ENCODE measurements around the gene PGM5. TPM values are rescaled to one million over a fixed set of nuclear protein-coding genes. Genes with fewer than 3 reads are reported as not detected.

The PGM5 gene
- polyA plus RNA-seq, 2 donors = 5.3 to 36.2 TPM

DNA sequence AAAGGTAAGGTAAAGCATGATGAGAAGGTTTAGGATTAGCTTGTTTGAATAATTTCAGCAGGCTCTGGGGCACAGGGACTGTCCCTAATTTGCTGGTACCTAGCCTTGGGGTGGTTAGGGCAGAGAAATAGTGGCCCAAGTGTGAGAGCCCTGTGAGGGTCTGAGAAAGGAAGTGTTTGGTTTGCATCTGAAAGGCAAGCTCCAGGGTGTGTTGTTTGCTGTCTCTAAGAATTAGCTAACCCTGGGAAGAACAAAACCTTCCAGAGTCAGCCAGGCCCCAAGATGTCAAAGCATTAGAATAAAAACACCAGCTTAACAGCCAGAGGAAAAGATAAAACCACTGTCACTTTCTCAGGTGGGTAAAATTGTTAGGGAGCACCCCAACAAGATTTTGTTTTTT, 153.3 kb downstream of the PGM5 start:
- Histone ChIP-seq H3K4me3 (ENCODE audit: low read depth in 1 of 2, low read length in 2 of 2) (no peak overlapping the region), H3K9me3 (ENCODE audit: control insufficient read depth in 2 of 2, insufficient read depth in 1 of 2, low read depth in 1 of 2, low read length in 1 of 2) (no peaks in the 10 kb centered on the region), H3K4me1 (ENCODE audit: control insufficient read depth in 2 of 2, insufficient read depth in 2 of 2, low read length in 1 of 2) (no peaks in the 10 kb centered on the region), H3K27ac (ENCODE audit: low read depth in 2 of 2, low read length in 1 of 2) (peak overlapping the region in 1 of 2 donors; percentile 37), H3K27me3 (ENCODE audit: control insufficient read depth in 1 of 2, insufficient read depth in 2 of 2, low read length in 2 of 2) (no peaks in the 10 kb centered on the region), H3K36me3 (ENCODE audit: control insufficient read depth in 2 of 2, insufficient read depth in 2 of 2, low read length in 1 of 2) (no peaks in the 10 kb centered on the region)

DNA sequence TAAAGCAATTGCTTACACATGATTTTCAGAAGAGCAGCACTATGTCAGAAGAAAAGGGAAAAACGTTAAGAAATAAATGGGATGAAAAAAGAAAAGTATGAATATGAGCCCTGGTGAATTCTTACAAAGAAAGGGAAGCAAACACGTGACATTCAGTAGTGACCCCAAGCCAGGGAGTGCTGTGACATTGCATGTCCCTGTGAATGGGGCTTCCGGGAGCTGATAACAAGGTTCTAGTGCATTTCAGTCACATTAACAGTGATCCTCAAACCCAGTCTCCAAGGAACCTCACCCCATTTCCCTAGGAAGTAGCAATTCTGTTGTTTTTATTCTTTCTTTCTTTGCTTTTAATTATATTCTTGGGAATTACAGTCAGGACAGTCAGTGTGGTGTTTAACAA, 157.0 kb downstream of the PGM5 start:
- H3K9me3 ChIP-seq (ENCODE audit: control insufficient read depth in 2 of 2, insufficient read depth in 1 of 2, low read depth in 1 of 2, low read length in 1 of 2) = no peaks in the 10 kb centered on the region
- WGBS, 2 donors = 61 to 67% methylated on average over 3 of the region's 3 CpGs
- no peaks in the 10 kb centered on the region for H3K36me3 ChIP-seq (ENCODE audit: control insufficient read depth in 2 of 2, insufficient read depth in 2 of 2, low read length in 1 of 2)
- peak overlapping the region in 1 of 2 donors; percentile 49 for H3K27ac ChIP-seq (ENCODE audit: low read depth in 2 of 2, low read length in 1 of 2)
- H3K4me1 ChIP-seq (ENCODE audit: control insufficient read depth in 2 of 2, insufficient read depth in 2 of 2, low read length in 1 of 2) = no peaks in the 10 kb centered on the region
- H3K4me3 ChIP-seq (ENCODE audit: low read depth in 1 of 2, low read length in 2 of 2) = no peak overlapping the region
- no peaks in the 10 kb centered on the region for H3K27me3 ChIP-seq (ENCODE audit: control insufficient read depth in 1 of 2, insufficient read depth in 2 of 2, low read length in 2 of 2)

DNA sequence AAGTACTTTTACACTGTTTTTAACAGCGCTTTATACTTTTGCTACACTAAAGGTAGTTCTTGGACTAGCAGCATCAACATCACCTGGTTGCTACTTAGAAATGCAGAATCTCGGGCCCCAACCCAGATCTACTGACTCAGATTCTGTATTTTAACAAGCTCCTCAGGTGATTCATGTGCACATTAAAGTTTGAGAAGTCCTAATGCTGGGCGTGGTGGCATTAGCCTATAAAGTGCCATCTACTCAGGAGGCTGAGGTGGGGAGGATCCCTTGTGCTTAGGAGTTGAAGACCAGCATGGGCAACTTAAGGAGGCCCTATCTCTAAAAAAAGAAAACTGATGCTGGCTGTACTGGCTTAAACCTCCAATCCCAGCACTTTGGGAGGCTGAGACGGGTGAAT, 157.6 kb downstream of the PGM5 start:
- Histone ChIP-seq H3K27ac (ENCODE audit: low read depth in 2 of 2, low read length in 1 of 2) (no peak overlapping the region), H3K9me3 (ENCODE audit: control insufficient read depth in 2 of 2, insufficient read depth in 1 of 2, low read depth in 1 of 2, low read length in 1 of 2) (no peaks in the 10 kb centered on the region), H3K36me3 (ENCODE audit: control insufficient read depth in 2 of 2, insufficient read depth in 2 of 2, low read length in 1 of 2) (no peaks in the 10 kb centered on the region), H3K4me1 (ENCODE audit: control insufficient read depth in 2 of 2, insufficient read depth in 2 of 2, low read length in 1 of 2) (no peaks in the 10 kb centered on the region), H3K27me3 (ENCODE audit: control insufficient read depth in 1 of 2, insufficient read depth in 2 of 2, low read length in 2 of 2) (no peaks in the 10 kb centered on the region), H3K4me3 (ENCODE audit: low read depth in 1 of 2, low read length in 2 of 2) (no peak overlapping the region)
- 84 to 86% methylated on average over 4 of the region's 4 CpGs for WGBS, 2 donors

DNA sequence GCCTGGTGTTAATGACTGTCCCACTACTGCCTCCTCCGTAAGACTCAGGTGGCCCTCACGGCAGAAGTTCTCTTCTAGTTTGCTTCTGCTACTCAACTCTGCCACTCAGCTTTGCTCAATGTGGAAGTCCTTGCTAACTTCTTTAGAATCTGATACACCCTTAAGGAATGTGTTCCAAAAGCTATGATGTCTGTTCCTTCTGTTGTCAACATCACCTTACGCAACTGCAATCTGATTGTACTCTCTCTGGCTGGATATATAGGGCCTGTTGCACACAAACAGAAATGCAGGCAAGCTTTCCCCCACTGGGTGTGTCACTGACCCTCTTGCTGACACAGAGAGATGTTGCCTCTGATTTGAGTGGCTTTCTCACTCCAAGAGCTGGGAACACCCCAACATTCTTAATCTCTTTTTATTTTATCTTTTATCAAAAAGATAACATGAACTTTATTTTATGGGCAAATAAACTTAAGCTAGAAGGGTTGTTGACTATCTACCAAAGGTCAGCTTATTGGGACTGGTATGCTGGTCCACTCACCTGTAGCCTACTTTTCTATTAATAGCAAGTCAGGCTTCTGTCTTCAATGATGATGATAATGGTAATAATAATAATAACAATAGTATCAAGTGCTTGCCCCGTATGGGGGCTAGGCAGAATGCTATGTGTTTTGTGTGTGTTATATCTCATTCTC, 159.1 kb downstream of the PGM5 start:
- Histone ChIP-seq H3K36me3 (ENCODE audit: control insufficient read depth in 2 of 2, insufficient read depth in 2 of 2, low read length in 1 of 2) (no peaks in the 10 kb centered on the region), H3K9me3 (ENCODE audit: control insufficient read depth in 2 of 2, insufficient read depth in 1 of 2, low read depth in 1 of 2, low read length in 1 of 2) (no peaks in the 10 kb centered on the region), H3K4me1 (ENCODE audit: control insufficient read depth in 2 of 2, insufficient read depth in 2 of 2, low read length in 1 of 2) (no peaks in the 10 kb centered on the region), H3K27ac (ENCODE audit: low read depth in 2 of 2, low read length in 1 of 2) (peak overlapping the region in 1 of 2 donors; percentile 34), H3K27me3 (ENCODE audit: control insufficient read depth in 1 of 2, insufficient read depth in 2 of 2, low read length in 2 of 2) (no peaks in the 10 kb centered on the region), H3K4me3 (ENCODE audit: low read depth in 1 of 2, low read length in 2 of 2) (no peak overlapping the region)
- 80 to 82% methylated on average over 4 of the region's 4 CpGs for WGBS, 2 donors

DNA sequence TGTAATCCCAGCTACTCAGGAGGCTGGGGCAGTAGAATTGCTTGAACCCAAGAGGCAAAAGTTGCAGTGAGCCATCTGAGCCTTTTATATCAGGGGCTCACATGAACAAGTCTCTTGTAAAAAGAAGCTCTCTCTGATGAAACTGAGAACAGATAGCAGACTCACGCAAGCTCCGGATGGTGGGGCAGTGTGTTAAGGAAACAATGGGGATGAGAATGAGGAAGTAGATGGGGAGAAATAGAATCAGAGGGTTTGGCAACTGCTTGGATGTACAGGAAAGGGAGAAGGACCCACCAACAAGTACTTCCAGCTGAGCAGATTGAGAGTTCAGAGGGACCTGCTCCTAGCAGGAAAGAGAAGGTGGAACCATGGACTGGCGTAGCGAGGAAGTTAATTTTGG, 165.7 kb downstream of the PGM5 start:
- H3K9me3 ChIP-seq (ENCODE audit: control insufficient read depth in 2 of 2, insufficient read depth in 1 of 2, low read depth in 1 of 2, low read length in 1 of 2) = no peaks in the 10 kb centered on the region

DNA sequence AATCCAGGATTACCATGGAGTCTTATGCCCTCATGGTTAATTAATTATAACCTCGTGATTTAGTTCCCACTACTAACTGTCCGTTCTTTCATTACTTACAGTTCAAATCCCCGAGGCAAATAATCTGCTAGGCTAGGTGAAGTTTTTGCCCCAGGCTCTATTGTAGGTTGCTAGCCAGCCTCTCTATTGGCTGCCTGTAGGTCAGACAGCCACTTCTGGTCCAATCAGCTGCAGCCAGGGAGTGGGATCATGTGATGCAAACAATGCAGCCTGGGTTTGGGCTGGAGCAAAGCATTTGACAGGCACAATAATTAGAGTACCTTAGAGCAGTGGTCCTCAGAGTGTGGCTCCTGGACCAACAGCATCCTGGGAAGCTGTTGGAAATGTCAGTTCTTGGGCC, 166.5 kb downstream of the PGM5 start:
- 43 to 58% methylated on average over 3 of the region's 3 CpGs for WGBS, 2 donors
- Histone ChIP-seq H3K9me3 (ENCODE audit: control insufficient read depth in 2 of 2, insufficient read depth in 1 of 2, low read depth in 1 of 2, low read length in 1 of 2) (no peaks in the 10 kb centered on the region), H3K27ac (ENCODE audit: low read depth in 2 of 2, low read length in 1 of 2) (peak overlapping the region; percentile 21 to 76)

More for the DNA sequence above, 165.7 kb downstream of the PGM5 start:
- Histone ChIP-seq H3K36me3 (ENCODE audit: control insufficient read depth in 2 of 2, insufficient read depth in 2 of 2, low read length in 1 of 2) (no peaks in the 10 kb centered on the region), H3K4me1 (ENCODE audit: control insufficient read depth in 2 of 2, insufficient read depth in 2 of 2, low read length in 1 of 2) (peaks cover 0 to 4% of the 10 kb centered on the region in 2 donors), H3K27me3 (ENCODE audit: control insufficient read depth in 1 of 2, insufficient read depth in 2 of 2, low read length in 2 of 2) (no peaks in the 10 kb centered on the region), H3K27ac (ENCODE audit: low read depth in 2 of 2, low read length in 1 of 2) (no peak overlapping the region), H3K4me3 (ENCODE audit: low read depth in 1 of 2, low read length in 2 of 2) (no peak overlapping the region)
- 58 to 59% methylated on average over 4 of the region's 4 CpGs for WGBS, 2 donors

DNA sequence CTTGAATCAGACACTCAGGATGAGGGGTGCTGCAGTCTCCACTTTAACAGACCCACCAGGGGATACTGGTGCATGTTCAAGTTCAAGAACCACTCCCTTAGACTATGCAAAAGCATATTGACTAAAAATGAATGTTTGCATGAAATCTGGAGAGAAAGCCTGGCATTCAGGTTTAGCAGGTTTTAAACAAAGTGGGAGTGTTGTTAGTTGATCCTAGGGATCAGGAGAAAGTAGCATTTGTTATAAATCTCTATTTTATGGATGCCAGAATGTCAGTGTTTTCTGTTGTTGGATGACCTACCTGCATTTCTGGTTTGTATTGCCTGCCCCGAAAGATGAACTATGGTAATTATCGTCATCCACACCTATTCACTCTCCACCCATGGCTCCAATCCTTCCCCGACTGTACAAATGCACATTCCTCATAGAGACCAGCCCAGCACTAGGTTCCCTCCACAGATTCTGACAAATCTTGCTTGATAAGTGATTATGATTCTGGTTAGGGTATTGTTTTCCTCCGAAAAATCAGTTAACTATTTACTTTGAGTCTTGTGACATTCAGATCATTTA, 167.0 kb downstream of the PGM5 start:
- H3K36me3 ChIP-seq (ENCODE audit: control insufficient read depth in 2 of 2, insufficient read depth in 2 of 2, low read length in 1 of 2) = no peaks in the 10 kb centered on the region
- H3K27me3 ChIP-seq (ENCODE audit: control insufficient read depth in 1 of 2, insufficient read depth in 2 of 2, low read length in 2 of 2) = no peaks in the 10 kb centered on the region
- H3K4me1 ChIP-seq (ENCODE audit: control insufficient read depth in 2 of 2, insufficient read depth in 2 of 2, low read length in 1 of 2) = peaks cover 0 to 4% of the 10 kb centered on the region in 2 donors
- no peaks in the 10 kb centered on the region for H3K9me3 ChIP-seq (ENCODE audit: control insufficient read depth in 2 of 2, insufficient read depth in 1 of 2, low read depth in 1 of 2, low read length in 1 of 2)
- peak overlapping the region; percentile 21 to 76 for H3K27ac ChIP-seq (ENCODE audit: low read depth in 2 of 2, low read length in 1 of 2)
- H3K4me3 ChIP-seq (ENCODE audit: low read depth in 1 of 2, low read length in 2 of 2) = no peak overlapping the region
- WGBS, 2 donors = 50 to 64% methylated on average over 4 of the region's 4 CpGs

More for the DNA sequence above, 166.5 kb downstream of the PGM5 start:
- Histone ChIP-seq H3K4me3 (ENCODE audit: low read depth in 1 of 2, low read length in 2 of 2) (no peak overlapping the region), H3K27me3 (ENCODE audit: control insufficient read depth in 1 of 2, insufficient read depth in 2 of 2, low read length in 2 of 2) (no peaks in the 10 kb centered on the region), H3K36me3 (ENCODE audit: control insufficient read depth in 2 of 2, insufficient read depth in 2 of 2, low read length in 1 of 2) (no peaks in the 10 kb centered on the region), H3K4me1 (ENCODE audit: control insufficient read depth in 2 of 2, insufficient read depth in 2 of 2, low read length in 1 of 2) (peaks cover 0 to 4% of the 10 kb centered on the region in 2 donors)

DNA sequence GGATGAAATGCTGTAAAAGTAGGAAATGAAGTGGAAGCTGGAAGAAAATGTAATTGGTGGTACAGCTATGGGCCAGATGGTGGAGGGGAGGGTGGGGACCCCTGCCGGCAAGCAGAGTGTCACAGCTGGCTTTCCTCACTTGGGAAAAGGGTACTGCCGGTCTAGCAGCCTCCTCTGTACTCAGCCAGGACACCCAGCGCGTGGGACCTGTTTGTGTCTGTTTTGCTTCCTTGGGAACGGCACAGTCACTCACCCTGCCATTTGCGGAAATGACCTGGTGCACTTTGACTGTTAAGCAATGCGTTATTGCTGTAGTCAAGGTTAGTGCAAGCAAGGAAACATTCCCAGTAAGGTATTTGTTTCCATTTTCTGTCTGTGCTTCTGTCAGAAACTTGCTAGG, 174.2 kb downstream of the PGM5 start:
- no peaks in the 10 kb centered on the region for H3K4me1 ChIP-seq (ENCODE audit: control insufficient read depth in 2 of 2, insufficient read depth in 2 of 2, low read length in 1 of 2)
- H3K4me3 ChIP-seq (ENCODE audit: low read depth in 1 of 2, low read length in 2 of 2) = no peak overlapping the region
- no peaks in the 10 kb centered on the region for H3K36me3 ChIP-seq (ENCODE audit: control insufficient read depth in 2 of 2, insufficient read depth in 2 of 2, low read length in 1 of 2)
- peak overlapping the region in 1 of 2 donors; percentile 63 for H3K27ac ChIP-seq (ENCODE audit: low read depth in 2 of 2, low read length in 1 of 2)
- 39 to 40% methylated on average over 7 of the region's 7 CpGs for WGBS, 2 donors
- H3K27me3 ChIP-seq (ENCODE audit: control insufficient read depth in 1 of 2, insufficient read depth in 2 of 2, low read length in 2 of 2) = no peaks in the 10 kb centered on the region
- no peaks in the 10 kb centered on the region for H3K9me3 ChIP-seq (ENCODE audit: control insufficient read depth in 2 of 2, insufficient read depth in 1 of 2, low read depth in 1 of 2, low read length in 1 of 2)

DNA sequence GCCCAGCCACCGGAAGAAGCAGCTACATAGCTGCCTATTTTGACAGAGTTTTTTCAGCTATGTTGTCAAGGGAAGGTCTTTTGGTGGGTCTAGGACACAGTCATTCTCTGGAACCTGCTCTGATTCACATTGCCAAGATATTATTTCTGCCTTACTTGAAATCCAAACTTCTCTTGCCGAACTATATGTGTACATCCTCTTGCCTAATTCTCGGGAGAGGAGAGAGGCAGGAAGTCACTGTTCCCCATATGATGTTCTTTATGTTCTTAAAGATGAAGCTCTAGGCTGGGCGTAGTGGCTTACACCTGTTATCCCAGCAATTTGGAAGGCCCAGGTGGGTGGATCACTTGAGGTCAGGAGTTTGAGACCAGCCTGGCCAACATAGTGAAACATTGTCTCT, 175.7 kb downstream of the PGM5 start:
- Histone ChIP-seq H3K27me3 (ENCODE audit: control insufficient read depth in 1 of 2, insufficient read depth in 2 of 2, low read length in 2 of 2) (no peaks in the 10 kb centered on the region), H3K9me3 (ENCODE audit: control insufficient read depth in 2 of 2, insufficient read depth in 1 of 2, low read depth in 1 of 2, low read length in 1 of 2) (no peaks in the 10 kb centered on the region), H3K4me1 (ENCODE audit: control insufficient read depth in 2 of 2, insufficient read depth in 2 of 2, low read length in 1 of 2) (no peaks in the 10 kb centered on the region), H3K36me3 (ENCODE audit: control insufficient read depth in 2 of 2, insufficient read depth in 2 of 2, low read length in 1 of 2) (no peaks in the 10 kb centered on the region), H3K27ac (ENCODE audit: low read depth in 2 of 2, low read length in 1 of 2) (peak overlapping the region; percentile 9 to 45), H3K4me3 (ENCODE audit: low read depth in 1 of 2, low read length in 2 of 2) (no peak overlapping the region)
- WGBS, 2 donors = 90 to 93% methylated on average over 4 of the region's 4 CpGs

DNA sequence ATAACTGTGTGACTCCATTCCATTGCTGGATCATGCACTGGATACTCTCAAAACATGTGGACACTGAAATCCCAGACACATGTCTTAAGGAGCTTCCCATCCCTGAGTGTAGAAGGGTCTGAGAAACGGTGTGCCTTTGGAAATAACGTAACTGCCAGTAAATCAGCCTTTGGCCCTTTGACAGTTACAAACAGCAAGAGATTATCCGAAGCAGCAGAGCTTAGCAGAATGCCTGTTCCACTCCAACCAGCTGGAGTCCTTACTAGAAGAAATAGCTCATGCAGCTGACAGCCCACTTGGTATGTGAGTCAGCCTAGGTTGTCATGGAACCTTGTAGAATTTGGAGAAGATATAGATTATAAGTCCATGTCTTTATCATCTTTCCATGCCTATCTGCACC, 177.3 kb downstream of the PGM5 start:
- Histone ChIP-seq H3K9me3 (ENCODE audit: control insufficient read depth in 2 of 2, insufficient read depth in 1 of 2, low read depth in 1 of 2, low read length in 1 of 2) (no peaks in the 10 kb centered on the region), H3K36me3 (ENCODE audit: control insufficient read depth in 2 of 2, insufficient read depth in 2 of 2, low read length in 1 of 2) (no peaks in the 10 kb centered on the region), H3K4me3 (ENCODE audit: low read depth in 1 of 2, low read length in 2 of 2) (no peak overlapping the region), H3K27ac (ENCODE audit: low read depth in 2 of 2, low read length in 1 of 2) (no peak overlapping the region), H3K27me3 (ENCODE audit: control insufficient read depth in 1 of 2, insufficient read depth in 2 of 2, low read length in 2 of 2) (no peaks in the 10 kb centered on the region), H3K4me1 (ENCODE audit: control insufficient read depth in 2 of 2, insufficient read depth in 2 of 2, low read length in 1 of 2) (peaks cover 0 to 2% of the 10 kb centered on the region in 2 donors)
- 36 to 52% methylated on average over 3 of the region's 3 CpGs for WGBS, 2 donors
